ENCODE results near the gene PTPRM. TPM values are rescaled to one million over a fixed set of nuclear protein-coding genes. Genes with fewer than 3 reads are reported as not detected.

The PTPRM gene
- total RNA-seq, 1 experiment from 2014 or later, result 6.2 TPM

GRCh38 chr18:8433323-8433722 is 866.2 kb downstream of the PTPRM start:
- no peaks in the 10 kb centered on the region for H4K20me1 ChIP-seq (ENCODE audit: control insufficient read depth, insufficient read depth, insufficient read length)
- H3K27ac ChIP-seq (ENCODE audit: insufficient read length, low read depth, low read length), result no peak overlapping the region
- H2BK120ac ChIP-seq (ENCODE audit: low read depth, low read length, poor library complexity, severe bottlenecking), result no peak overlapping the region
- no peak overlapping the region for H3K9ac ChIP-seq (ENCODE audit: extremely low read depth, insufficient read length, low read length)
- H2BK12ac ChIP-seq (ENCODE audit: insufficient read length, low read depth, low read length), result no peak overlapping the region
- H3K79me1 ChIP-seq (ENCODE audit: insufficient read depth, low read depth, low read length, poor library complexity, severe bottlenecking), result no peaks in the 10 kb centered on the region
- Mint-ChIP-seq H3K4me1 (no peaks in the 10 kb centered on the region), H3K27me3 (ENCODE audit: low read depth) (peaks cover 5% of the 10 kb centered on the region), H3K36me3 (ENCODE audit: insufficient read depth in 1 of 3, low read depth in 3 of 3) (no peaks in the 10 kb centered on the region), H3K4me3 (no peak overlapping the region), H3K27ac (no peak overlapping the region), H3K9me3 (no peaks in the 10 kb centered on the region; a peak in 1 of 5 replicates)
- no peak overlapping the region for H3K18ac ChIP-seq (ENCODE audit: insufficient read length, low read depth, low read length)
- H4K8ac ChIP-seq (replicated peaks; ENCODE audit: insufficient read length, low read depth, low read length), result no peak overlapping the region
- H2AK5ac ChIP-seq (ENCODE audit: insufficient read length, low read length), result no peak overlapping the region
- H3K4ac ChIP-seq (ENCODE audit: low read depth, low read length), result no peak overlapping the region
- H3T11ph ChIP-seq (ENCODE audit: low read length), result no peak overlapping the region
- no peaks in the 10 kb centered on the region for H3K4me1 ChIP-seq (ENCODE audit: insufficient read depth, low read length)
- no peak overlapping the region for H2BK20ac ChIP-seq (ENCODE audit: low read depth, low read length, poor library complexity, severe bottlenecking)
- H4K5ac ChIP-seq (ENCODE audit: insufficient read length, low read depth, low read length), result no peak overlapping the region
- H3K23ac ChIP-seq (ENCODE audit: insufficient read length, low read depth, low read length), result no peak overlapping the region
- H4K91ac ChIP-seq (ENCODE audit: insufficient read length, low read depth, low read length), result no peak overlapping the region
- no peak overlapping the region for H2BK15ac ChIP-seq (ENCODE audit: low read depth, low read length)
- H3K14ac ChIP-seq (ENCODE audit: insufficient read depth, low read length), result no peak overlapping the region
- H3K79me2 ChIP-seq (ENCODE audit: insufficient read depth, low read length), result no peaks in the 10 kb centered on the region
- no CpG with 5 or more reads among the region's 15 CpGs for WGBS (ENCODE audit: extremely low coverage, insufficient read length, low lambda C conversion rate)
- no peaks in the 10 kb centered on the region for H3K23me2 ChIP-seq (ENCODE audit: insufficient read length, low read depth, low read length, poor library complexity, severe bottlenecking)
- no peak overlapping the region for H3K4me2 ChIP-seq (ENCODE audit: insufficient read depth, insufficient read length, low read length)
- DNase-seq, result no peak
- no peaks in the 10 kb centered on the region for H3K9me3 ChIP-seq (ENCODE audit: control insufficient read depth, low read depth, low read length)
- H3K27me3 ChIP-seq (ENCODE audit: insufficient read depth, low read length), result no peaks in the 10 kb centered on the region; the same call in 1 of the 2 replicates
- H2BK5ac ChIP-seq (ENCODE audit: insufficient read length, low read length), result no peak overlapping the region
- no peak overlapping the region for H3K56ac ChIP-seq (ENCODE audit: insufficient read length, low read depth, low read length)
- H2AFZ ChIP-seq (ENCODE audit: low read length), result no peak overlapping the region
- TF ChIP-seq, protein P1, sequence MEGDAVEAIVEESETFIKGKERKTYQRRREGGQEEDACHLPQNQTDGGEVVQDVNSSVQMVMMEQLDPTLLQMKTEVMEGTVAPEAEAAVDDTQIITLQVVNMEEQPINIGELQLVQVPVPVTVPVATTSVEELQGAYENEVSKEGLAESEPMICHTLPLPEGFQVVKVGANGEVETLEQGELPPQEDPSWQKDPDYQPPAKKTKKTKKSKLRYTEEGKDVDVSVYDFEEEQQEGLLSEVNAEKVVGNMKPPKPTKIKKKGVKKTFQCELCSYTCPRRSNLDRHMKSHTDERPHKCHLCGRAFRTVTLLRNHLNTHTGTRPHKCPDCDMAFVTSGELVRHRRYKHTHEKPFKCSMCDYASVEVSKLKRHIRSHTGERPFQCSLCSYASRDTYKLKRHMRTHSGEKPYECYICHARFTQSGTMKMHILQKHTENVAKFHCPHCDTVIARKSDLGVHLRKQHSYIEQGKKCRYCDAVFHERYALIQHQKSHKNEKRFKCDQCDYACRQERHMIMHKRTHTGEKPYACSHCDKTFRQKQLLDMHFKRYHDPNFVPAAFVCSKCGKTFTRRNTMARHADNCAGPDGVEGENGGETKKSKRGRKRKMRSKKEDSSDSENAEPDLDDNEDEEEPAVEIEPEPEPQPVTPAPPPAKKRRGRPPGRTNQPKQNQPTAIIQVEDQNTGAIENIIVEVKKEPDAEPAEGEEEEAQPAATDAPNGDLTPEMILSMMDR (conservative IDR thresholded peaks at IDR 0.05), result no peak
